K562 (cell line): ENCODE results near the gene VSIG4. TPM values are rescaled to one million over a fixed set of nuclear protein-coding genes. Genes with fewer than 3 reads are reported as not detected.

ENCODE experiments used
- CBFB ChIP-seq: sonication (generic); formaldehyde crosslinking; IDR thresholded peaks from 2 replicates; pipeline ENCODE4 v1.4.0; 2020; ENCODE audit warnings: mild to moderate bottlenecking, missing genetic modification reagents
- E2F8 ChIP-seq: fragments of 450-650 bp; IDR thresholded peaks from 2 replicates; pipeline ENCODE4 v1.7.1; 2018; ENCODE audit warnings: mild to moderate bottlenecking, low read depth; ENCODE audit not compliant: partially characterized antibody
- EHMT2 ChIP-seq: fragments of 450-650 bp; IDR thresholded peaks from 2 replicates; pipeline ENCODE4 v1.6.1; 2018; ENCODE audit warnings: antibody characterized with exemption
- ETS1 ChIP-seq: conservative IDR thresholded peaks from 2 replicates; pipeline ENCODE4 v1.6.1; 2011; ENCODE audit warnings: low read depth, mild to moderate bottlenecking, low read length; ENCODE audit not compliant: control insufficient read depth
- KAT2B ChIP-seq: IDR thresholded peaks from one replicate; pipeline ENCODE4 v1.6.1; 2012; ENCODE audit warnings: low read depth, mild to moderate bottlenecking, control low read depth, inconsistent platforms, low read length, moderate library complexity
- MAFF ChIP-seq: IDR thresholded peaks from 2 replicates; pipeline ENCODE4 v1.6.1; 2012; ENCODE audit warnings: low read length, improper control_type of control experiment
- MLLT1 ChIP-seq, 2 experiments: fragments of 450-650 bp; IDR thresholded peaks; 2 replicates each; pipeline ENCODE4 v1.6.1; 2016
- NR2C2 ChIP-seq, 2 experiments: fragments of 200-800 bp in 1 of 2; sonication (Bioruptor generic) in 1 of 2; sonication (generic) in 1 of 2; formaldehyde crosslinking in 1 of 2; IDR thresholded peaks; 2 replicates each; pipeline versions ENCODE4 v1.6.1 to v1.8.0; 2016 to 2022; ENCODE audit warnings: mild to moderate bottlenecking in 1 of 2, missing compliant biosample characterization in 1 of 2, missing genetic modification characterization in 1 of 2, missing genetic modification reagents in 1 of 2
- POLR2G ChIP-seq: fragments of 200-400 bp; formaldehyde crosslinking; IDR thresholded peaks from 2 replicates; pipeline ENCODE4 v1.6.1; 2017; ENCODE audit warnings: low read depth, mild to moderate bottlenecking, antibody characterized with exemption, low read length, moderate library complexity
- POLR3G ChIP-seq: IDR thresholded peaks from 2 replicates; pipeline ENCODE4 v1.6.1; 2011; ENCODE audit not compliant: insufficient read length, insufficient replicate concordance; ENCODE audit errors: extremely low read depth
- RBM15 ChIP-seq: fragments of 200-400 bp; formaldehyde crosslinking; IDR thresholded peaks from 2 replicates; pipeline ENCODE4 v1.6.1; 2018; ENCODE audit warnings: mild to moderate bottlenecking, low read length, moderate library complexity; ENCODE audit not compliant: insufficient read depth
- SAP30 ChIP-seq: fragments of 200-600 bp; sonication (generic); IDR thresholded peaks from 2 replicates; pipeline ENCODE4 v1.6.1; 2012; ENCODE audit warnings: borderline replicate concordance, low read depth, mild to moderate bottlenecking, moderate library complexity, low read length, control low read depth, inconsistent platforms; ENCODE audit not compliant: insufficient read depth, poor library complexity, severe bottlenecking
- ZNF121 ChIP-seq: sonication (generic); formaldehyde crosslinking; conservative IDR thresholded peaks from 2 replicates; pipeline ENCODE4 v1.8.0; 2022; ENCODE audit warnings: missing genetic modification reagents
- ZNF408 ChIP-seq: fragments of 250-450 bp; sonication (Bioruptor Pico); IDR thresholded peaks from 2 replicates; pipeline ENCODE4 v1.4.0; 2020; ENCODE audit warnings: low read depth, mild to moderate bottlenecking, moderate library complexity
- ZNF444 ChIP-seq: fragments of 250-450 bp; sonication (Bioruptor Pico); IDR thresholded peaks from 2 replicates; pipeline ENCODE4 v1.4.0; 2020; ENCODE audit warnings: mild to moderate bottlenecking, moderate library complexity
- ZNF518B ChIP-seq: fragments of 250-450 bp; sonication (Bioruptor Pico); IDR thresholded peaks from 2 replicates; pipeline ENCODE4 v1.5.0; 2021; ENCODE audit warnings: mild to moderate bottlenecking, moderate library complexity
- ZNF551 ChIP-seq: fragments of 250-450 bp; sonication (Bioruptor Pico); IDR thresholded peaks from 2 replicates; pipeline ENCODE4 v1.5.0; 2021; ENCODE audit warnings: mild to moderate bottlenecking, moderate library complexity
- polyA plus RNA-seq, 8 experiments: library from polyadenylated mRNA; depleted of rRNA in 4 of 8; stranded (reverse) in 5 of 8; unstranded in 3 of 8; fragments of >200 nt; fragmentation: Nextera tagmentation in 2 of 8; fragmentation: Illumina TruSeq in 1 of 8; extraction: Ambion mirVana in 2 of 8; extraction: Trizol in 1 of 8; gene quantifications; 2 replicates each; pipeline versions ENCODE4 v1.2.1 to v1.2.3, GENCODE V29; 2011 to 2014; ENCODE audit warnings: inconsistent platforms in 1 of 8, missing spikeins in 1 of 8
- total RNA-seq, 7 experiments: library from RNA; depleted of rRNA in 6 of 7; stranded (reverse); fragments of >200 nt in 6 of 7; fragmentation: Illumina TruSeq in 2 of 7; extraction: Trizol in 2 of 7; gene quantifications; 2 replicates each; pipeline versions ENCODE4 v1.2.1 to v1.2.3, GENCODE V29; 2011 to 2021; ENCODE audit warnings: low replicate concordance in 1 of 7

VSIG4 gene
- total and polyA plus RNA-seq, 9 of the 15 experiments (the other 6 are each of a cell fraction or from before 2014, with no cell fraction given), result 0.22 to 1.6 (median 0.46) TPM; not detected in 1

GRCh38 chrX:66021765-66022631 is 17.9 kb downstream of the VSIG4 start (continued):
- TF ChIP-seq KAT2B (no peak), MLLT1 (IDR thresholded peaks at IDR 0.05) (no peak), ZNF121 (no peak), ZNF444 (CRISPR knock-in tag) (peak; percentile 18; the same call in 1 of the 2 replicates), POLR3G (no peak), ETS1 (no peak), ZNF551 (CRISPR knock-in tag) (no peak), POLR2G (peak; percentile 72), ZNF518B (CRISPR knock-in tag) (no peak), ZNF408 (CRISPR knock-in tag) (no peak), MAFF (no peak), RBM15 (no peak), E2F8 (peak; percentile 66), CBFB (CRISPR knock-in tag) (no peak), SAP30 (no peak), NR2C2 (CRISPR knock-in tag; IDR thresholded peaks at IDR 0.05) (no peak), NR2C2 (tag; IDR thresholded peaks at IDR 0.05) (no peak), EHMT2 (no peak)
